Endodermal cell (in vitro differentiated cells): ENCODE results near the gene GAL3ST2. TPM values are rescaled to one million over a fixed set of nuclear protein-coding genes. Genes with fewer than 3 reads are reported as not detected.

Experiments used
- DNase-seq: peaks from one replicate; pipeline ENCODE4 v3.0.0-alpha.2; 2017
- H3K27ac ChIP-seq: 2 replicates; pipeline ENCODE4 v1.5.1; 2013; ENCODE audit warnings: mild to moderate bottlenecking, low read depth, low read length, moderate library complexity
- H3K27me3 ChIP-seq: 2 replicates; pipeline ENCODE4 v1.6.1; 2013; ENCODE audit warnings: mild to moderate bottlenecking, low read length, moderate library complexity; ENCODE audit not compliant: insufficient read depth, control insufficient read depth, poor library complexity, severe bottlenecking
- H3K36me3 ChIP-seq: 2 replicates; pipeline ENCODE4 v1.7.0; 2013; ENCODE audit warnings: mild to moderate bottlenecking, low read length, moderate library complexity; ENCODE audit not compliant: control insufficient read depth, insufficient read depth
- H3K4me1 ChIP-seq: one replicate; pipeline ENCODE4 v1.7.0; 2013; ENCODE audit warnings: low read length; ENCODE audit not compliant: control insufficient read depth, insufficient read depth
- H3K4me3 ChIP-seq: 2 replicates; pipeline ENCODE4 v1.5.1; 2013; ENCODE audit warnings: mild to moderate bottlenecking, low read length, moderate library complexity
- H3K9ac ChIP-seq: 2 replicates; pipeline ENCODE4 v1.6.1; 2013; ENCODE audit warnings: mild to moderate bottlenecking, low read length, moderate library complexity; ENCODE audit not compliant: poor library complexity, severe bottlenecking; ENCODE audit errors: extremely low read depth
- H3K9me3 ChIP-seq: 2 replicates; pipeline ENCODE4 v1.6.1; 2013; ENCODE audit warnings: mild to moderate bottlenecking, low read length, moderate library complexity; ENCODE audit not compliant: control insufficient read depth
- H3K27ac Mint-ChIP-seq: 2 replicates; pipeline ENCODE4 v1.8.0; 2020; ENCODE audit warnings: mixed read lengths
- H3K27me3 Mint-ChIP-seq: 2 replicates; pipeline ENCODE4 v1.8.0; 2021; ENCODE audit warnings: mild to moderate bottlenecking, mixed read lengths; ENCODE audit not compliant: insufficient read depth
- H3K36me3 Mint-ChIP-seq: 2 replicates; pipeline ENCODE4 v1.8.0; 2020; ENCODE audit warnings: low read depth, mixed read lengths
- H3K4me1 Mint-ChIP-seq: 2 replicates; pipeline ENCODE4 v1.8.0; 2020; ENCODE audit warnings: mixed read lengths
- H3K4me3 Mint-ChIP-seq: 2 replicates; pipeline ENCODE4 v1.8.0; 2020; ENCODE audit warnings: mild to moderate bottlenecking, moderate library complexity, mixed read lengths
- H3K9me3 Mint-ChIP-seq: 2 replicates; pipeline ENCODE4 v1.8.0; 2020; ENCODE audit warnings: mild to moderate bottlenecking, mixed read lengths
- CTCF ChIP-seq: fragments of 200-600 bp; sonication (generic); conservative IDR thresholded peaks from 2 replicates; pipeline ENCODE4 v1.5.0; 2021; ENCODE audit warnings: antibody characterized with exemption, mild to moderate bottlenecking
- WGBS, 2 experiments: methylation state at CpG; one replicate each; pipeline versions ENCODE4 v1.1.5 to v1.1.7; 2013; ENCODE audit warnings: missing lambda C conversion rate in 2 of 2, mixed read lengths in 1 of 2; ENCODE audit not compliant: insufficient coverage in 1 of 2, insufficient read length in 1 of 2; 5-methylcytosine and 5-hydroxymethylcytosine counted together
- total RNA-seq, 2 donors: library from RNA; stranded (reverse); fragmentation: NEBNext Ultra II Directional in 1 of 2; extraction: Animal tissue kit (Norgen Biotek cat#: 25700) in 1 of 2; gene quantifications; 2 replicates in 1 of 2; 3 replicates in 1 of 2; pipeline ENCODE4 v1.2.1, GENCODE V29; 2021

The GAL3ST2 gene
- total RNA-seq, 2 donors from 2014 or later: 0.57 to 0.91 TPM

- H3K27ac ChIP-seq: no peak overlapping the region
Measured at GRCh38 chr2:241834527-241835210, 58.0 kb downstream of the GAL3ST2 start.

GRCh38 chr2:241835611-241836010, 59.0 kb downstream of the GAL3ST2 start:
- peak; percentile 8 for DNase-seq
- WGBS, 2 experiments: 96 to 97% methylated on average over 4 of the region's 4 CpGs
- Histone ChIP-seq H3K27ac (no peak overlapping the region), H3K36me3 (no peaks in the 10 kb centered on the region), H3K9me3 (no peaks in the 10 kb centered on the region), H3K9ac (no peak overlapping the region), H3K4me3 (no peak overlapping the region), H3K4me1 (no peaks in the 10 kb centered on the region), H3K27me3 (no peaks in the 10 kb centered on the region)
- no peak for TF ChIP-seq CTCF
- Mint-ChIP-seq H3K4me1 (peaks cover 12% of the 10 kb centered on the region), H3K36me3 (peaks cover 2% of the 10 kb centered on the region), H3K27ac (no peak overlapping the region), H3K27me3 (no peaks in the 10 kb centered on the region), H3K9me3 (peaks cover 23% of the 10 kb centered on the region), H3K4me3 (no peak overlapping the region)

More at GRCh38 chr2:241834527-241835210, 58.0 kb downstream of the GAL3ST2 start:
- DNase-seq: peak; percentile 10
- peaks cover 2% of the 10 kb centered on the region for H3K36me3 Mint-ChIP-seq
- no peak for TF ChIP-seq CTCF
- no peak overlapping the region for H3K27ac Mint-ChIP-seq
- Histone ChIP-seq H3K4me3 (no peak overlapping the region), H3K36me3 (no peaks in the 10 kb centered on the region), H3K9ac (no peak overlapping the region), H3K9me3 (no peaks in the 10 kb centered on the region), H3K27me3 (no peaks in the 10 kb centered on the region), H3K4me1 (no peaks in the 10 kb centered on the region)
- peaks cover 23% of the 10 kb centered on the region for H3K9me3 Mint-ChIP-seq
- H3K27me3 Mint-ChIP-seq: no peaks in the 10 kb centered on the region
- peaks cover 12% of the 10 kb centered on the region for H3K4me1 Mint-ChIP-seq
- H3K4me3 Mint-ChIP-seq: no peak overlapping the region
- 91 to 96% methylated on average over 10 of the region's 10 CpGs for WGBS, 2 experiments

- no peak for DNase-seq
- H3K9ac ChIP-seq: no peak overlapping the region
- H3K4me1 ChIP-seq: no peaks in the 10 kb centered on the region
- H3K4me3 ChIP-seq: no peak overlapping the region
- peaks cover 23% of the 10 kb centered on the region for H3K9me3 Mint-ChIP-seq
- H3K9me3 ChIP-seq: no peaks in the 10 kb centered on the region
- TF ChIP-seq CTCF: no peak
- 92 to 97% methylated on average over 4 to 6 of the region's 6 CpGs for WGBS, 2 experiments
- no peak overlapping the region for H3K27ac Mint-ChIP-seq
- H3K27ac ChIP-seq: no peak overlapping the region
- peaks cover 12% of the 10 kb centered on the region for H3K4me1 Mint-ChIP-seq
- H3K36me3 Mint-ChIP-seq: peaks cover 2% of the 10 kb centered on the region
- no peaks in the 10 kb centered on the region for H3K36me3 ChIP-seq
- H3K27me3 ChIP-seq: no peaks in the 10 kb centered on the region
- H3K4me3 Mint-ChIP-seq: no peak overlapping the region
- H3K27me3 Mint-ChIP-seq: no peaks in the 10 kb centered on the region
Measured at GRCh38 chr2:241836292-241836691, 59.7 kb downstream of the GAL3ST2 start.
